ENCODE measurements around the gene L3MBTL3.
"Not testable (repeated sequence)": the region's sequence is repeated elsewhere in the genome, so short reads cannot be mapped to it uniquely, and the experiment has no call there.

L3MBTL3 gene

DNA sequence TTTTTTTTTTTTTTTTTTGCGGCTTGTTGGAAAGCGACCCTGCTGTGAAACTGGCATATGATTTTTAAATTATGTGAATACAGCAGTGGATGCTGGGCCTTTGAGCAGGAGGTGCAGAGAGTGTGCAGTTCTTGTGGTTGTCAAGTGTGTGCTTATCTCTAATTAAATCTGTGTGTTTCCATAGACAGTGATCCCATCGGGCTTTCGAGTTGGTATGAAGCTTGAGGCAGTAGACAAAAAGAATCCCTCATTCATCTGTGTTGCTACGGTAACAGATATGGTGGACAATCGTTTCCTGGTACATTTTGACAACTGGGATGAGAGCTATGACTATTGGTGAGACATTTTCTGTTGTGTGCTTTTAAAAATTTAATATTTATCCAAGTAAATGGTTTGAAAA is 52.4 kb downstream of the L3MBTL3 start:
- DNase-seq (ENCODE audit: low read depth in 1 of 2, low spot score in 1 of 2): no peak

DNA sequence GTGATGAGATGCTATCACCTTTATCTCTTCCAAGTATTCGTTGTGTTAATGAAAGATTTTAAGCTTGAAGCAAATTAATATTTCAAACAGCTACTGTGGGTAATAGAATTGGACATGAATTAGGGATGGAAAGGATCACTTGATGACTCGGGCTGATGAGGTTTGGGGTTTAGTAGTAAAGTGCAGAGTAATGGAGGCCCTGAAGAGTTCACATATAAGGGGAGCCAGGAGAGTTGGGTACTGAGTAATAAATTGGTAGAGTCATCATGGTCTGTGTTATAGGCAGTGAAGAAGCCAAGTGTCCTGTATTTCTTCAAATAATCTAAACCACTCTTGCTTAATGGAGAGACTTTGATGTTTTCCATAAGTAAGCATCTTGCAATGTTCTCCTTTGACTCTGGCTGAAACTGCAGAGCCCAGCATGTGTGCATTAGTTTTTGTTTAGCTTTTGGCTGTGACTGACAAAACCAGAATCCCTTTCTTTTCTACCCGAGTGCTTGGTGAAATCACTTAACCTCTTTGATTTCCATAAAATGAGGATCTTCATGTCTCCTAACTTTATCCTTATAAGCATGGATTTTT is 57.6 kb downstream of the L3MBTL3 start:
- no peak for DNase-seq (ENCODE audit: low read depth in 1 of 2, low spot score in 1 of 2)

DNA sequence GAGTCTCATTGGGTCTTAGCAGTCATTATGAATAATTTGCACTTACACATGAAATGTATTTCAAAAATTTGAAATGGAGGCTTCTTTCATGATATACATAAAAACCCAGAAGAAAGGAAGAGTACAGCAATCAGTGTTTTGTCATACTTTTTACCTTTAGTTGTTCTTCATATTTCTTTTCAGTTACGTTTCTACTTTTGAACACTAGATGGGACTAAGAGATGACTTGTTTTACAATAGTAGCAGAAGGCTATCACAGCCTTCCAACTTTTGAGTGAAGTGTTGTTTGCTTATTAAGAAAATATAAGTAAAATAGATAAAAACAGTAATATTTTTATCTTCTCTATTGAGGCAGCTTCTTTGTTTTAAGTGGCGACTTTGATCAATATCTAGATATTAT is 58.1 kb downstream of the L3MBTL3 start:
- DNase-seq (ENCODE audit: low read depth in 1 of 2, low spot score in 1 of 2): no peak

DNA sequence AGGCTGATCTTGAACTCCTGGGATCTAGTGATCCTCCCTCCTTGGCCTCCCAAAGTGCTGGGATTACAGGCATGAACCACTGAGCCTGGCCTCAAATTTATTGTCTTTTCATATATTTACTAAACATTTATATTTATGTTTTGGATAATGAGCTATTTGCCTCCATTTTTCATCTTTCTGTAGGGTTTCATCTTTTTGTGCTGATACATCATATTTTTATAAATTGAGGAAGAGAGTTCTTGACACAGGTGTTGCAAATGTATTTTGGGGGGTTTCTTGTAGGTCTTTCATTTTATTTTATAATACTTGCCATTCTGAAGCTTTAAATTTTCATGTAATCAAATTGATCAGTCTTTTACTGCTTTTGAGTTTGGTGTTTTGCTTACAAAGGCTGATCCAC is 72.4 kb downstream of the L3MBTL3 start:
- DNase-seq (ENCODE audit: low read depth in 1 of 2, low spot score in 1 of 2): no peak

DNA sequence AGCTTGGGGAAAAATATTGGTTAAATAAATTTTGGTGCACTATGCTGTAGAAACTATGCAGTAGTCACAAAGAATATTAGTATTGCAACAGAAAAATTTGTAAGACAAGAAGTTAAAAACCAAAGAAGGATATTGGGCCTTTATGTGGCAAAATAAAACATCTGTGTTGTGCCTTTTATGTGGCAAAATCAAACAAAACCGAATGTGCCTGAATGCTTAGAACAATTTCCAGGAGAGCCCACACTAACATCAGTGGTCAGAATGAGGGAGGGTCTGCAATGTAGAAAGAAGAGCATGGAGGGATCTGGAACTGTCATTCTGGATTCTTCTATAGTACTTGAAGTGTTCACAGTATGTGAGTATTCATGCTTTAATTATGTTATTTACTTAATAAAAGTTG is 75.2 kb downstream of the L3MBTL3 start:
- DNase-seq (ENCODE audit: low read depth in 1 of 2, low spot score in 1 of 2): no peak

DNA sequence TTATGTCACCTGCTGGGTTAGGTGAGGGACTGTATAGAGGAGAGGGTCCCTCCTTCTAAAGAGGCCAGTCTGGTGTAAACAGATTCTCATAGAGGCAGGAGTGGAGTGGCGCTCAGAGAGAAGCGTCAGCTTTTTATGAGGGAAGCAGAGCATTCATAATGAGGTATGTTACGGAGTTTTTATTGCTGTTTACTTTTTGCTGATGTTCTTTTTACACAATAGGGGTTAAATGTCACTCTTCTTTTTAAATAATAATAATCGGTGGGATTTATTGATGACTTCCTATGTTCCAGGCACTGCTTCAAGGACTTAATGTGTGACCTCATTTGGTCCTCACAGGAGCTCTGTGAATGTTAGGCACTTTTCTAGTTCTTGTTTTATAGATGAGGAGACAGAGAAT is 79.9 kb downstream of the L3MBTL3 start:
- no peak for DNase-seq (ENCODE audit: low read depth in 1 of 2, low spot score in 1 of 2)

DNA sequence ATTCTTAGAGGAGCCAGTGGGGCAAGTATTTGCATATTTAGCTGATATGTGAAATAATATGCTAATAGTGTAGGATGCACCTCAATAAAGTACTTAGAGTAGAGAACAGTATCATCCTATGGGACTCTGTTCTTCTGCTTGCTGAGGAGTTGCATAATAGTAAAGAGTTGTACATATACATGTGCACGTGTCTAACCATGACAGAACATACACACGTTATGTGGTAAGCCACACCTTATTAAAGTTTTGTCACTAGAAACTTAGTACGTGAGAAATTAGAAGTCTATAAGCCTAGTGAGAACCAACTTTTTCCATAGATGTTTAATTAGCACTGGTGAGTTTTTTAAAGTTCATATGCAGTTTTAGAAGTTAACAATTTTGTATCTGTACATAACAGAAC is 80.7 kb downstream of the L3MBTL3 start:
- no peak for DNase-seq (ENCODE audit: low read depth in 1 of 2, low spot score in 1 of 2)

DNA sequence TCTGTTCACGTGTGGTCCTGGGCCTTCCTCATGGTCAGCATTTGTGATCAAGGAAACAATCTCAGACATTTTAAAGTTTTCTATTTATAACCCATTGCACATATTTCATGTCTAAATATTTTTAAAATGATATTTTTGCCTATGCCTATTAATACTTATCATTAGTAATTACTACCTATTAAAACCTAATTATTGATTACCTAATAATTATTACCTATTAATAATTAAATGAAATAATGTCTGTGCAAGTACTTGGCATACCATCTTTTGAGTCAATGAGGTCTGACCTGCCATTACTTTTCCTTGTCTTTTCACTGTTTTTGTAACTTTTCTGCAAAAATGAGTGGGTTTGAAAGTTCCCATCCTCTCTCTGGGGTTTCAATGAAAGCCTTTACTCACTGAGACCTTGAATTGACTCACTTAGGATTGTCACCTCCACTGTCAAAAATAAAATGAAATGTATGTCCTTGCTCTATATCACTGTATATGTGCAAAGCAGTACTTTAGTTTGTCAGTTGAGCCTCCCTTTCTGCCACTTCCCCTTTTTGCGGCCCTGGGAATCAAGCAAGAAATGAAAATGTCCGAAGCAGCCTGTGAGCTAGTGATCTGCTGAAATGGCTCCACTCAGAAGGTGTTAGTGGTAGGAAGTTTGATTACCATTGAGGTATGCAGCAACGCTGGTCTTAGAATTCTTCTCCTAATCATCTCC is 87.8 kb downstream of the L3MBTL3 start:
- no peak for DNase-seq (ENCODE audit: low read depth in 1 of 2, low spot score in 1 of 2)

DNA sequence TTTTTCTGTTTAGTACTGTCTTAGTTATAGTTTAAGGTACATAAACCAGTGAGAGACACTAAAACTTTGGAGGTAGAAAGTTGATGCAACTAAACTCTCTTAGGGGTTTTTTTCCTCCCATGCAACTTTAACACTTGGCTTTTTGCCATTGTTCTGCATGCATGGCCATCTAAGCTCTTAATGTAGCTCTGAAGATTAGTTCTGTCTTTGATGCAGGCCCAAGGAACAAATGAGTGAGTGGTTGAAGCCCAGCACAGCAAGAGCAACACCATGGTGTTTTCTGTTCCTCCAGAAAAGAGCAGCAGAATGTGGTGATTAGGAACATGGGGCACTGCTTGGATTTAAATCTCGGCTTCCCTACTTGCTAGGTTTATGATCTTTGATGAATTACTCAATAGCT is 89.3 kb downstream of the L3MBTL3 start:
- DNase-seq (ENCODE audit: low read depth in 1 of 2, low spot score in 1 of 2): no peak

DNA sequence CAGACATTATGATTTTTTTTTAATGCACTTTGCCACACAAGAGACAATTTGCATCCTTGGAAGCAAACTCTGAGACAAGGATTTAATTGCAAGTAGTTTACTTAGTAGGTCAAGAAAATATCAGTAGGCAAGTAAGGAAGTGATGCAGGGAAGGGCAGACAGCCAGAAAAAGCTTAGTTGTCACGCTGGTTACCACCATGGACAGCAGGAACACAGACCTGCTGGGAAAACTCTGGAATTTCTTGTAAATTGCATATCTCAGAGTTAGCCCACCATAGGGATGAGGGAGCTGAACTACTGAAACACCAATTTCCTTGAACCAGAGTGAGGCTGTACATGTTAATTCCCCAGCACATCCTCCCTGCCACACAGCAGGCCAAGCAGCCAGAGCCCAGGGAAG is 92.7 kb downstream of the L3MBTL3 start:
- DNase-seq (ENCODE audit: low read depth in 1 of 2, low spot score in 1 of 2): no peak

DNA sequence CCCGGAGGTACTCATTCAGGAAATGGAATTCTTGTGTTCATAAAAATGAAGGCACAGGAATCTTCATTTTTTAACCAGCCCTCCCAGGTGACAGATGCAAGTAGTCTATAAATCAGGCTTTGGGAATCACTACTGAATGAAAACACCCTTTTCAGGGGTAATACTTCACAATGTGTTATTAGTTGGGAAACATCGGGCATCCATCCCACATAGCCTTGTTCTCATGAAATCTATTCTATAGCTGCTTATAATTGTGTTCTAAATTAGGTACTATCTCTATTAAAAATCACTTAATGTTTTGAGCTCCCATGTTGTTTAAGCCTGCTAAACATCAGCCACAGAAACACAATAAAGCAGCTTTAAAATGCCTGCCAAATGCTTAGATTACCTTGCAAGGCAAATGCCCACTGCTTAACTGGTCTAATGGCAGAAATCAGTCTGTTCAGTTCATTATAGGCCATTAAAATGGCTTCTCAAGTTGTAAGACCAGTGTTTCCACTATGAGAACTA is 94.9 kb downstream of the L3MBTL3 start:
- DNase-seq (ENCODE audit: low read depth in 1 of 2, low spot score in 1 of 2): no peak

DNA sequence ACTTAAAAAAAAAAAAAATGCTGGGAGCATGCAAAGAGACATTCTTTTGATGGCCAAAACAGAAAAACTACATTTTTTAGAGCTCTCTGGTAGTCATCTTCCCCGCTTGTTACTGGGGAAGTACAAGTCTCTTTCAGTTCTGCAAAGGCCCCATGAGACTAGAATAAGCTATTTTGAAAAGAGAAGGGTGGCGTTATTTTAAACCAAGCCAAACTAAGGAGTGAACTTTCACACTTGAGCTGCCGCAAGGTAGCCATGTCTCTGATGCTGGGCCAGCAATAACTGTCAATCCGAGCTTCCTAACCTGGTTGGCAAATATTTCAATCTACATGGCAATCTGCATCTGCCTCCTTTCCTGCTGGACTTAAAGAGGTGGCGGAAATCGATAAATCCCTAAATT is 96.7 kb downstream of the L3MBTL3 start:
- DNase-seq (ENCODE audit: low read depth in 1 of 2, low spot score in 1 of 2): no peak

DNA sequence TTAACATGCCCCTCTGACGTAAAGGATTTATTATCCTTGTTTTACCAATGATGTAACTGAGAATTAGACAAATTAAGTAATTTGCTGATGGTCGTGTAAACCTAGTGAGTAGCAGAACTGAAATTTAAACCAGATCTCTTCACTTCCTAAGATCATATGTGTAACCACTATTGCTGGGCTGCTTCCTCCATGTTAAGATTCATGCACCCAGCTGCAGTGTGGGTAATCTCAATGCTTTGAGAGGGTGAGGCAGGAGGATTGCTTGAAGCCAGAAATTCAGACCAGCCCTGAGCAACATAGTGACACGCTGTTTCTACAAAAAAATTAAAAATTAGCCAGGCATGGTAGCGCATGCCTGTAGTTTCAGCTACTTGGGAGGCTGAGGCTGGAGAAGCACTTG is 97.9 kb downstream of the L3MBTL3 start:
- no peak for DNase-seq (ENCODE audit: low read depth in 1 of 2, low spot score in 1 of 2)

DNA sequence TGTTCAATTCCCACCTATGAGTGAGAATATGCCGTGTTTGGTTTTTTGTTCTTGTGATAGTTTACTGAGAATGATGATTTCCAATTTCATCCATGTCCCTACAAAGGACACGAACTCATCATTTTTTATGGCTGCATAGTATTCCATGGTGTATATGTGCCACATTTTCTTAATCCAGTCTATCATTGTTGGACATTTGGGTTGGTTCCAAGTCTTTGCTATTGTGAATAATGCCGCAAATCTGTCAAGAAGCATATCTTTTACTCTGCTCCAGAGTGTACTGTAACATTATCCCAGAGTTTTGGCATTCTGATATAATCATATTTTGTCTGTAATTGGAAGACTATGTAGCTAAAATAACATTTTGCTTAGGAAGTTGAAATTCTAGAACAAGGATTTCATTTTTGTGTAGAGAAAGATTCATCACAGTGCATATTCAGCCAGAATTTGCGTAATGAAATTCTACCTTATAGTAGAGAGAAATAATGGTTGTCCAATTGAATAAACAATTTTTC is 98.9 kb downstream of the L3MBTL3 start:
- not testable (repeated sequence) for DNase-seq (ENCODE audit: low read depth in 1 of 2, low spot score in 1 of 2)

DNA sequence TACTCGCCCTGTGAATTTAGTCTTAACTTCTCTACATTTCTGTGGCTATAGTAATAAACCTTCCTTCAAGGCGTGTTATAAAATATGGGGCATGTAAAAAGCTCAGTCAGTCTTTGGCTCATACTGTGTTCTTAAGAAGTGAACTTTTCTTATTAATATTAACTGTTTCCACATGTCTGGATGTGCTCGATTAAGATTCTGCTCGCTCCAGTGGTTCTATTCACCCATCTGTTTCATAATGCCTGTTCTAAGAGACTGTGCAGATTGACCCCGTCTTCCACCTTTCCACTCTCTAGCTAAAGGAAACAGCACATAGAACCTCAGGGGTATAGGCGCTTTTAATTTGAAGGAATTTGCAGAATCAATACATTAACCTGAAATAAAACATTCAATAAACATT is 99.9 kb downstream of the L3MBTL3 start:
- no peak for DNase-seq (ENCODE audit: low read depth in 1 of 2, low spot score in 1 of 2)

DNA sequence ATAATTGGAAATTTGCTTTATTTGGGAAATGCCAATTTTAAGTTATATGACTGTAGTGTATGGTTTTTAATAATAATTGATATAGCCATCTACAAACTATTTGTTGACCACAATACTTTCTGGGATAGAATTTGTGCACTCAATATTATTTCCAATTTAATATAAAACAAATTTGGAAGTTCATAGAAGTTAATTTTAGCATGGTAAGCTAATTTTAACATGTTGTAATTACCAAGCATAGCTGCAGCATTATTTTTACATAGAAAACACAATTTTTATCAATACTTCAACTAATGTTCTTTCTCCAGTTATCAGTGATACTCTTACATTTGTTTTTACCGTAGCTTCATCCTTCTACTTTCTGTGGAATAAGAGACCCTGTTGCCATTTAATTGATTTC is 100.8 kb downstream of the L3MBTL3 start:
- DNase-seq (ENCODE audit: low read depth in 1 of 2, low spot score in 1 of 2): no peak

DNA sequence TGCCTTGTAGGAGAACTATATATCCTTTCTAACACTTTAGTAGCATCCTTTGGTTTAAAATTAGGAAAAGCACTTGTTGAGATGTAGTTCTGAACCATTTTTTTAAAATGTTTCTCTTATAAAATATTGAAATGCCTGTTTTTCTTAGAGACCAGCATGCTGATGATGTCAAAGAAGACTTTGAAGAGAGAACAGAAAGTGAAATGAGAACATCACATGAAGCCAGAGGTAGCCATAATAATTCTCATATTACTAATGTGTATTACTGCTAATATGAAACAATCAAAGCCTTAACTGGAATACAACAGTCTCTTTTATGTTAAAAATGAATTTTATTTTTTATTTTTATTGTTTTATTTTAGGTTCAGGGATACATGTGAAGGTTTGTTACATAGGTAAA is 102.3 kb downstream of the L3MBTL3 start:
- DNase-seq (ENCODE audit: low read depth in 1 of 2, low spot score in 1 of 2): no peak

DNA sequence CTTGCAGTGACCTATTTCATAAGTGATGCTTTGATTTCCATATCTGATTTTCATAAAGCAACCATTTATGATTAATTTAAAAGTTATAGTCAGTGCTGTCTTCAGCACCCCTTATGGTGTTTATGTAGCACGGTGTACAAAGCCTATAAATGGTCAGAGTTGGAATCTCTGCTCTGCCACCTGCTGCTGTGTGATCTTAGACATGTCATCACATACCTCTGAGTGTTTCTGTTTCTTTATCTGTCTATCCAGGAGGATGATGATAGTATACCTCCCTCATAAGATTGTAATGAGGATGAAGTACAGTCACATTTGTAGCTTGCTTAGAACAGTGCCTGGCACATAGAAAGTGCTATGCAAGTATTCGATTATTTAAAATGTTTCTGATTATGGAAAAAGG is 103.9 kb downstream of the L3MBTL3 start:
- no peak for DNase-seq (ENCODE audit: low read depth in 1 of 2, low spot score in 1 of 2)

DNA sequence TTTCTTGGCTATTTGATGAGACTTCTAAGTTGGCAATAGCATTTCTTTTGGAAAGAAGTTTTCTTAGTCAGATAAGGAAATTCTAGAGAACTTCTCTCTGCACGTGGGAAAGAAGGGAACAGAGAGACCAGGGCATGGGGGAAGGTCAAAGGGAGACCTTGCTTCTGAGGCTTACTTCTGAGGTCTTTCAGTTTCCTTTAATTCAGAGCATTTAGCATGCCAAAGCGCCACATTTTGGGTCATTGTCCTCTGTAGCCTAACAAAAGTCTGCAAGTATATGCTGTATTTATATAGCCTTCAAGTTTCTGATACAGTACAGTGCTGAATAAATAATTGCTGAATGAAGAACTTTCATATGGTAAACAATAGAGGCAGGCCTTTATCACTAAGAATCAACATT is 108.8 kb downstream of the L3MBTL3 start:
- no peak for DNase-seq (ENCODE audit: low read depth in 1 of 2, low spot score in 1 of 2)

DNA sequence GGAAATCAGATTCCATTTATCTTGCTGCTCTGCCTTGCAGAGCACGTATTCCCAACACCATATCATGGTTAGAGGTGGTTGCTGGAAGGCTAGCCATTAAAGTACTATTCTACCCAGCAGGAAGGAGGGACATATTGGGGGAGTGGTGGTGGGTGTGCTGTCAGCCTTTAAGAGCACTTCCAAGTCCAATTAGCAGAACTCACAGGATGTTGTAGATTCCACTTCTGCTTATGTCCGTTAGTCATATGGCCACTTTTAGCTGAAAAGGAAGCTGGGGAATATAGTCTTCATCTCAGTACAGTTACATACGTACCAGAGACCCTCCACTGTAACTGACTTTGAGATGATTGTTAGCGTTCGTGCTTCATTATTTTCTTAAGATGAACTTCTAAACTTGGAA is 109.9 kb downstream of the L3MBTL3 start:
- no peak for DNase-seq (ENCODE audit: low read depth in 1 of 2, low spot score in 1 of 2)

DNA sequence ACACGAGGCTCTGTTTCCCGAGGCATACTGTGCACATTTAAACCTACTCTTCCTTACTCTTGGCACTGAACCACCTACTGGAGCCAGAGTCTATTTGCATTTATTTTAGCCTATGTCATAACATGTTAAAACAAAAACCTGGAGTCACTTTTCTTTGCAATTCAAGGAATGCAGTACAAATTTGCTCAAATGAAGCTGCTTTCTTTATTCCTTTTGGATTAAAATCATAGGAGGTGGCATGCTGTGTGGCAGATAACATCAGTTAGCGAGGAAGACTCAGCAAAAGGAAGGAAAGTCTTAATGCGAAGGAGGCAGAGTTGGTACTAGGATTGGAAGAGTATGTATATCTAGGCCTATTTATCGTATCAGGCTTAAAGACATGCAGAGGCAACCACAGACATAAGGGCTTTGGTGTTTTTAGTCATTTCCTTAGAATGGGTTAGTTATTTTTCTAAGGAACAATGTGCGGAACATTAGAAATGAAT is 111.4 kb downstream of the L3MBTL3 start:
- no peak for DNase-seq (ENCODE audit: low read depth in 1 of 2, low spot score in 1 of 2)

DNA sequence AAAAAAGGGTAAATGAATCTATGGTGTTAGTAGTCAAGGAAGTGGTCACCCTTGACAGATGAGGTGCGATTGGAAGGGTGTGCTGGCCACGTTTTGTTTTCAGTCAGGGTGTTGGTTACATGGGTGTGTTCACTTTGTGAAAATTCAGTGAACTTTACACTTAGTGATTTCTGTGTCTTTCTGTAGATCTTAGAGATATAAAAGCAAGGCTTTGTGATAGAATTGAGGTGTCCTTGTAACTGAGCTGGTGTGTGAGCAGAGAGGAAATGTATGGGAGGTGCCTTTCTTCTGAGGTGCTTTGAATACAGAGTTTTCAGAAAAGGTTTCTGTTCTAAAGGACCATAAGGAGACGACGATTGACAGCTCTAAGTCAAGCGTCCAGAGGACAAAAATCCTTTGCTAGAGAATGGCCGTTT is 113.9 kb downstream of the L3MBTL3 start:
- no peak for DNase-seq (ENCODE audit: low read depth in 1 of 2, low spot score in 1 of 2)

DNA sequence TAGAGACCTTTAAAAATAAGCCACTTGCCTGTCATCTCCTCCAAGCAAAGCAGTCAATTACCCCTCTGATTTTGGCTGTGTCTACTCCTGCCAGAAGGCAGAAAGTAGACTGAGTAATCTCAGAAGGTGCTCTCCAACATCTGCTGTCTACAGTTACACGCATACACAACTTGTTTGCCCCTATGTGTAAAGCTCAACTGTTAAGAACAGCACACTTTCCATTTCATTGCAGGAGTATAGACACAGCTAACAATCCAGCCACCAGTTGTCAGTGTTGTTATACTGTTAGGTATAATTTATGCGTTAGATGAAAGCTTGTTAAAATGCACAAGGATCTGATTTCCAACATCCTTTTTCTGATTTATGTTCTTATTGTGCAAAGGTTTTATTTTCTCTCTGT is 116.2 kb downstream of the L3MBTL3 start:
- no peak for DNase-seq (ENCODE audit: low read depth in 1 of 2, low spot score in 1 of 2)

Data from activated CD4-positive, alpha-beta T cell treated with anti-CD3 and anti-CD28 coated beads, Interleukin-2, amount 50 U/mL, for 24 hours (primary cell).